ENCODE measurements around the gene LNX1. TPM values are rescaled to one million over a fixed set of nuclear protein-coding genes. Genes with fewer than 3 reads are reported as not detected.

LNX1 gene
- total and polyA plus RNA-seq, 2 of the 8 experiments (the other 6 are each of a cell fraction or from before 2014, with no cell fraction given), result 2.7 to 3.8 TPM

GRCh38 chr4:53637348-53637747 is 46.1 kb upstream of the LNX1 start (continued):
- TF ChIP-seq RFX5 (IDR thresholded peaks at IDR 0.05; ENCODE audit: borderline replicate concordance, low read depth, low read length) (no peak), SP2 (IDR thresholded peaks at IDR 0.05; ENCODE audit: low read length) (no peak), ATF2 (IDR thresholded peaks at IDR 0.05; ENCODE audit: low read length) (no peak)

Measured in H1 (cell line).